GM18505 (cell line): Measurements from ENCODE around the gene PRPF6.

Source experiments
- ATAC-seq: cut with Tn5 transposase; IDR thresholded peaks from one replicate; pipeline ENCODE4 v1.9.1; 2021; ENCODE audit not compliant: unreplicated experiment
- POLR2A ChIP-seq: IDR thresholded peaks from 4 replicates; pipeline ENCODE4 v1.6.1; 2011; ENCODE audit warnings: borderline replicate concordance; ENCODE audit not compliant: insufficient read depth, insufficient read length; ENCODE audit errors: extremely low read depth

The PRPF6 gene

GRCh38 chr20:64015635-64016034 lies 34.7 kb downstream of the PRPF6 start:
- no peak for ATAC-seq
- no peak for TF ChIP-seq POLR2A

- ATAC-seq, result no peak
- TF ChIP-seq POLR2A, result no peak
These were observed 40.4 kb downstream of the PRPF6 start for GRCh38 chr20:64021124-64021975.

GRCh38 chr20:64022671-64023360 lies 41.9 kb downstream of the PRPF6 start:
- no peak for ATAC-seq
- no peak for TF ChIP-seq POLR2A

- no peak for ATAC-seq
- no peak for TF ChIP-seq POLR2A
These were observed 42.6 kb downstream of the PRPF6 start for GRCh38 chr20:64023361-64024140.

GRCh38 chr20:64024141-64024990 lies 43.4 kb downstream of the PRPF6 start:
- no peak for TF ChIP-seq POLR2A
- no peak for ATAC-seq

- no peak for ATAC-seq
- no peak for TF ChIP-seq POLR2A
These were observed 44.3 kb downstream of the PRPF6 start for GRCh38 chr20:64025101-64025825.

- no peak for TF ChIP-seq POLR2A
- ATAC-seq, result no peak
These were observed 45.0 kb downstream of the PRPF6 start for GRCh38 chr20:64025826-64026412.

GRCh38 chr20:64027981-64028685 lies 47.2 kb downstream of the PRPF6 start:
- no peak for ATAC-seq
- no peak for TF ChIP-seq POLR2A

GRCh38 chr20:64029293-64030117 lies 48.6 kb downstream of the PRPF6 start:
- no peak for TF ChIP-seq POLR2A
- no peak for ATAC-seq

GRCh38 chr20:64030371-64031134 lies 49.6 kb downstream of the PRPF6 start:
- no peak for TF ChIP-seq POLR2A
- no peak for ATAC-seq
